Measurements from ENCODE around the gene PXMP2.
A peak's percentile ranks its signal among the peaks of the same experiment; 100 is the strongest.
"Not testable (repeated sequence)": the region's sequence is repeated elsewhere in the genome, so short reads cannot be mapped to it uniquely, and the experiment has no call there.

Gene PXMP2

DNA sequence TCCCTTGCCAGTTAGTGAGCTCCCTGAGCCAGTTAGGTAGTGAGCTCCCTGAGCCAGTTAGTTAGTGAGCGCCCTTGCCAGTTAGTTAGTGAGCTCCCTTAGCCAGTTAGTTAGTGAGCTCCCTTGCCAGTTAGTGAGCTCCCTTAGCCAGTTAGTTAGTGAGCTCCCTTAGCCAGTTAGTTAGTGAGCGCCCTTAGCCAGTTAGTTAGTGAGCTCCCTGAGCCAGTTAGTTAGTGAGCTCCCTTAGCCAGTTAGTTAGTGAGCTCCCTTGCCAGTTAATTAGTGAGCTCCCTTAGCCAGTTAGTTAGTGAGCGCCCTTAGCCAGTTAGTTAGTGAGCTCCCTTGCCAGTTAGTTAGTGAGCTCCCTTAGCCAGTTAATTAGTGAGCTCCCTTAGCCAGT, 4.6 kb downstream of the PXMP2 start:
- not testable (repeated sequence) for DNase-seq (ENCODE audit: low read depth in 2 of 2)

DNA sequence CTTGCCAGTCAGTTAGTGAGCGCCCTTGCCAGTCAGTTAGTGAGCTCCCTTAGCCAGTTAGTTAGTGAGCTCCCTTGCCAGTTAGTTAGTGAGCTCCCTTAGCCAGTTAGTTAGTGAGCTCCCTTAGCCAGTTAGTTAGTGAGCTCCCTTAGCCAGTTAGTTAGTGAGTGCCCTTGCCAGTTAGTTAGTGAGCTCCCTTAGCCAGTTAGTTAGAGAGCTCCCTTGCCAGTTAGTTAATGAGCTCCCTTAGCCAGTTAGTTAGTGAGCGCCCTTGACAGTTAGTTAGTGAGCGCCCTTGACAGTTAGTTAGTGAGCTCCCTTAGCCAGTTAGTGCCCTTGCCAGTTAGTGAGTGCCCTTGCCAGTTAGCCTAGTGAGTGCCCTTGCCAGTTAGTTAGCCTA, 7.5 kb downstream of the PXMP2 start:
- DNase-seq (ENCODE audit: low read depth in 2 of 2), result not testable (repeated sequence)

GRCh38 chr12:132695431-132695830, 8.0 kb downstream of the PXMP2 start:
- no peak for DNase-seq (ENCODE audit: low read depth in 2 of 2)

- DNase-seq (ENCODE audit: low read depth in 2 of 2), result no peak
Measured at GRCh38 chr12:132698341-132698740, 11.0 kb downstream of the PXMP2 start.

- no peak for DNase-seq (ENCODE audit: low read depth in 2 of 2)
Measured at GRCh38 chr12:132700212-132700822, 12.9 kb downstream of the PXMP2 start.

GRCh38 chr12:132702640-132703039, 15.3 kb downstream of the PXMP2 start:
- DNase-seq (ENCODE audit: low read depth in 2 of 2), result no peak

GRCh38 chr12:132703641-132704040, 16.3 kb downstream of the PXMP2 start:
- no peak for DNase-seq (ENCODE audit: low read depth in 2 of 2)

- DNase-seq (ENCODE audit: low read depth in 2 of 2), result no peak
Measured at GRCh38 chr12:132707241-132707640, 19.9 kb downstream of the PXMP2 start.

- DNase-seq (ENCODE audit: low read depth in 2 of 2), result no peak
Measured at GRCh38 chr12:132708150-132708549, 20.8 kb downstream of the PXMP2 start.

- DNase-seq (ENCODE audit: low read depth in 2 of 2), result no peak
Measured at GRCh38 chr12:132710043-132710404, 22.6 kb downstream of the PXMP2 start.

GRCh38 chr12:132710405-132711079, 23.2 kb downstream of the PXMP2 start, which contains the start of gene PGAM5:
PGAM5 (plus strand) TSS chr12:132710842; CDS start chr12:132710877, 35 bp downstream.
- peak; percentile 77 to 80 for DNase-seq (ENCODE audit: low read depth in 2 of 2)

- DNase-seq (ENCODE audit: low read depth in 2 of 2), result no peak
Measured at GRCh38 chr12:132711080-132711843, 23.9 kb downstream of the PXMP2 start.

DNA sequence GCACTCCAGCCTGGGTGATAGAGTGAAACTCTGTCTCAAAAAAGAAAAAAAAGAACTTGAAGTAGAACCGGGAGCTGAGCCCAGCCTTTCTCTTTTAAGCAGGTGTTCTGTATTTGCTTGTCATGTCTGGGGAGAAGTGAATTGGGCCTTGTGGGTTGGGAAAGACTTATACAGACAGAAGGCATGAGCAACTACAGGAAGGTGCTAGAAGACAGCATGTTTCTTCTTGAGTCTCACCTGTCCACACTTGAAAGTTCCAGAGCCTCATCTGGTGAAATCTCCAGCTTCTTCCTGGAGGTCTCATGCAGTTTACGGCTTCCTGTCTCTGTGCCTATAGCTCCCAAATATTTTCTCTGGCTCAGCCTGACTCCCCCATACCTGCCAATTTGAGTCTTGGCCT, 25.7 kb downstream of the PXMP2 start:
- DNase-seq (ENCODE audit: low read depth in 2 of 2), result no peak

GRCh38 chr12:132715874-132716273, 28.5 kb downstream of the PXMP2 start:
- no peak for DNase-seq (ENCODE audit: low read depth in 2 of 2)

GRCh38 chr12:132716356-132716755, 29.0 kb downstream of the PXMP2 start:
- DNase-seq (ENCODE audit: low read depth in 2 of 2), result no peak

- no peak for DNase-seq (ENCODE audit: low read depth in 2 of 2)
Measured at GRCh38 chr12:132717011-132717410, 29.6 kb downstream of the PXMP2 start.

DNA sequence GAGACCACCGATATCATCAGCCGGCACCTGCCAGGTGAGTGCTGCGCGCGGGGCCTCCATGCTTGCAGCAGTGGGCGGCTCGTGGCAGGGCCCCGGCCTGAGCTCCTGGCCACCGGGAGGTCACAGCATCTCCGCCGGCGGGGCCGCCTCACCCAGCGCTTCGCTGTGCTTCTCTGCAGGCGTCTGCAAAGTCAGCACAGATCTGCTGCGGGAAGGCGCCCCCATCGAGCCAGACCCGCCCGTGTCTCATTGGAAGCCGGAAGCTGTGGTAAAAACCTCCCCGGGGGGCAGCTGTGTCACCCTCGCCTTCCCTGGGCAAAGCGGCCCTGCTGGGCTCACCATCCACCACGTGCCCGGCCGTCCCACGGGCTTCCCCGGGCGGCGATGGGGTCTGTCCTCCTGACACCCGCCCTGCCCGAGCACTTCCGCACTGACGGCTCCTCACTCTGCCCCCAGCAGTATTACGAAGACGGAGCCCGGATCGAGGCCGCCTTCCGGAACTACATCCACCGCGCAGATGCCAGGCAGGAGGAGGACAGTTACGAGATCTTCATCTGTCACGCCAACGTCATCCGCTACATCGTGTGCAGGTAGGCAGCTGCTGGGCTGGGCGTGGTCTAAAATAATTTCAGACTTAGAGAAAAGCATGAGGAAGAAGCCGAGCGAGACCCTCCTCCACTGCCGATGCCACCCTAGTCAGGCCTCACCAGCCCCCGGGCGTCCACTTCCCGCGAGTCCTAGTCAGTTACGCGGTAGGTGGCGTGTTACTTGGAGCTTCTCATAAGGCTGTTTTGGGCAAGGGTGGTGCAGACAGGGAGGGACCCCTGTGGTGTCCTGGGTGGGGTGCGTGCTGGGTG, 30.4 kb downstream of the PXMP2 start:
- DNase-seq (ENCODE audit: low read depth in 2 of 2), result no peak

- DNase-seq (ENCODE audit: low read depth in 2 of 2), result no peak
Measured at GRCh38 chr12:132718644-132719043, 31.3 kb downstream of the PXMP2 start.

- no peak for DNase-seq (ENCODE audit: low read depth in 2 of 2)
Measured at GRCh38 chr12:132719141-132719953, 32.0 kb downstream of the PXMP2 start.

DNA sequence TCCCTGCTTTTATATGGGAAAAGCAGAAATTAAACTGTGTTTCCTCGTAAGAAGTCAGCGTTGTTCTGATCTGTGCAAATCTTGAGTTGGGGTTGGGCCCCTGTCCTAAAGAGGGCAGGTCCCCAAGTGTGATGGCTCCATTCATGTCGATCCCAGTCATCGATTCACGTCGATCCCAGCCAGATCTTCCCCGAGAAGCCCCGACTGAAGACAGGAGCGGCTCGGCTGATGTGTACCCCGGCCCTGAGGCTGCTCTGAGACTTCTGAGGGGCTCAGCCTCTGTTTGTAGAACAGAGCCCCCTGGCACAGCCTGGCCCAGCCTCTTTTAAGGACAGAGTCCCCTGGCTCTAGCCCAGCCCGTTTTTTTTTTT, 32.6 kb downstream of the PXMP2 start:
- no peak for DNase-seq (ENCODE audit: low read depth in 2 of 2)
